SK-N-MC (cell line): Measurements from ENCODE around the gene CCDC110.

ENCODE experiments used
- EZH2 ChIP-seq: fragments of 200-600 bp; sonication (generic); IDR thresholded peaks from one replicate; pipeline ENCODE4 v1.6.1; 2017; ENCODE audit warnings: antibody characterized with exemption
- POLR2AphosphoS5 ChIP-seq: IDR thresholded peaks from 2 replicates; pipeline ENCODE4 v1.6.1; 2012; ENCODE audit warnings: mild to moderate bottlenecking, low read depth, low read length, borderline replicate concordance

- TF ChIP-seq EZH2: no peak
- no peak for TF ChIP-seq POLR2AphosphoS5
Observed at GRCh38 chr4:185514182-185514697, 42.7 kb upstream of the CCDC110 start.
